ENCODE measurements around the gene GPS2. TPM values are rescaled to one million over a fixed set of nuclear protein-coding genes. Genes with fewer than 3 reads are reported as not detected.
A peak's percentile ranks its signal among the peaks of the same experiment; 100 is the strongest.

Gene GPS2
- total and polyA plus RNA-seq, 3 donors from 2014 or later: 204 to 239 (median 219) TPM

- no peaks in the 10 kb centered on the region for H3K27me3 ChIP-seq
- H3K9me3 ChIP-seq: no peaks in the 10 kb centered on the region
- no peak for TF ChIP-seq CTCF (IDR thresholded peaks at IDR 0.05)
- TF ChIP-seq POLR2A (IDR thresholded peaks at IDR 0.05): no peak
- H3K27ac ChIP-seq: peak within 1 kb of the TSS; percentile 36 to 44
- no peaks in the 10 kb centered on the region for H3K36me3 ChIP-seq (ENCODE audit: low read depth, missing control alignments)
- 2 to 4% methylated on average over 8 to 18 of the region's 57 CpGs for WGBS, 2 donors
- intact Hi-C loops (cut with DNase I; ENCODE audit: low total_unique reads): no loop called here
- peak within 1 kb of the TSS; percentile 42 to 50 for H3K4me3 ChIP-seq
- peaks cover 30% of the 10 kb centered on the region for H3K4me1 ChIP-seq
- peak; percentile 89 for DNase-seq
Observed at GRCh38 chr17:7294614-7295153, 20.5 kb downstream of the GPS2 start, which contains the start of gene YBX2. YBX2 (minus strand) TSS chr17:7294639; CDS start chr17:7294500, 139 bp downstream.

GRCh38 chr17:7293816-7294613, 21.1 kb downstream of the GPS2 start:
- no peak for TF ChIP-seq CTCF (IDR thresholded peaks at IDR 0.05)
- no peak for TF ChIP-seq POLR2A (IDR thresholded peaks at IDR 0.05)
- WGBS, 2 donors: 8 to 25% methylated on average over 2 to 22 of the region's 75 CpGs
- no peaks in the 10 kb centered on the region for H3K27me3 ChIP-seq
- H3K9me3 ChIP-seq: no peaks in the 10 kb centered on the region
- DNase-seq: no peak
- peak overlapping the region; percentile 42 to 50 for H3K4me3 ChIP-seq
- H3K27ac ChIP-seq: peak overlapping the region; percentile 36 to 44
- peaks cover 30% of the 10 kb centered on the region for H3K4me1 ChIP-seq
- intact Hi-C loops (cut with DNase I; ENCODE audit: low total_unique reads): no loop called here
- no peaks in the 10 kb centered on the region for H3K36me3 ChIP-seq (ENCODE audit: low read depth, missing control alignments)

- TF ChIP-seq POLR2A (IDR thresholded peaks at IDR 0.05) (no peak), CTCF (IDR thresholded peaks at IDR 0.05) (no peak)
- H3K36me3 ChIP-seq (ENCODE audit: low read depth, missing control alignments): no peaks in the 10 kb centered on the region
- H3K4me3 ChIP-seq: no peak overlapping the region
- H3K4me1 ChIP-seq: peaks cover 30% of the 10 kb centered on the region
- WGBS, 2 donors: 27 to 52% methylated on average over 6 to 11 of the region's 11 CpGs
- no peaks in the 10 kb centered on the region for H3K27me3 ChIP-seq
- no peaks in the 10 kb centered on the region for H3K9me3 ChIP-seq
- H3K27ac ChIP-seq: no peak overlapping the region
- no peak for DNase-seq
- intact Hi-C loops (cut with DNase I; ENCODE audit: low total_unique reads): no loop called here
Observed at GRCh38 chr17:7293159-7293558, 22.0 kb downstream of the GPS2 start.

- no peak overlapping the region for H3K4me3 ChIP-seq
- no peak overlapping the region for H3K27ac ChIP-seq
- TF ChIP-seq POLR2A (IDR thresholded peaks at IDR 0.05) (no peak), CTCF (IDR thresholded peaks at IDR 0.05) (no peak)
- intact Hi-C loops (cut with DNase I; ENCODE audit: low total_unique reads): no loop called here
- peaks cover 30% of the 10 kb centered on the region for H3K4me1 ChIP-seq
- peak; percentile 43 for DNase-seq
- no peaks in the 10 kb centered on the region for H3K36me3 ChIP-seq (ENCODE audit: low read depth, missing control alignments)
- no peaks in the 10 kb centered on the region for H3K27me3 ChIP-seq
- WGBS, 2 donors: 14 to 17% methylated on average over 6 of the region's 6 CpGs
- no peaks in the 10 kb centered on the region for H3K9me3 ChIP-seq
Observed at GRCh38 chr17:7292729-7293128, 22.4 kb downstream of the GPS2 start.
